Measurements from ENCODE around the gene FOXB2.

DNA sequence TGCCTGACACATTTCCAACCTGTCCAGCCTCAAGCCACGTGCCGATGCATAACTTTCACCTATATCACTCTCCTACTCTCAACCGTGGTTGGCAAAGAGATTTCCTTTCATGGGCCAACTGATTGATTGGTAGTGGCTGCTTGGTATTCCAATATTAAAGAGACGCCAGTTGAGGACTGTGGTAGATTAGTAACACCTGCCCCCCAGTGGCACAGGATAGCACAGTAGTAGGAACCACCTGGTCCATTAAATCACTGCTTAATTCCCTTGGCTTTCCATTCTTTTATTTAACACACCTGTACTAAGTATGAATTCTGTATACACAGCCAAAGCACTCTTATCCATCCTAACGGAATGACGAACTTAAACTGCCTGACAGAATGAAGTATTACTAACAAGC, 19.1 kb upstream of the FOXB2 start:
- TF ChIP-seq, protein P1, sequence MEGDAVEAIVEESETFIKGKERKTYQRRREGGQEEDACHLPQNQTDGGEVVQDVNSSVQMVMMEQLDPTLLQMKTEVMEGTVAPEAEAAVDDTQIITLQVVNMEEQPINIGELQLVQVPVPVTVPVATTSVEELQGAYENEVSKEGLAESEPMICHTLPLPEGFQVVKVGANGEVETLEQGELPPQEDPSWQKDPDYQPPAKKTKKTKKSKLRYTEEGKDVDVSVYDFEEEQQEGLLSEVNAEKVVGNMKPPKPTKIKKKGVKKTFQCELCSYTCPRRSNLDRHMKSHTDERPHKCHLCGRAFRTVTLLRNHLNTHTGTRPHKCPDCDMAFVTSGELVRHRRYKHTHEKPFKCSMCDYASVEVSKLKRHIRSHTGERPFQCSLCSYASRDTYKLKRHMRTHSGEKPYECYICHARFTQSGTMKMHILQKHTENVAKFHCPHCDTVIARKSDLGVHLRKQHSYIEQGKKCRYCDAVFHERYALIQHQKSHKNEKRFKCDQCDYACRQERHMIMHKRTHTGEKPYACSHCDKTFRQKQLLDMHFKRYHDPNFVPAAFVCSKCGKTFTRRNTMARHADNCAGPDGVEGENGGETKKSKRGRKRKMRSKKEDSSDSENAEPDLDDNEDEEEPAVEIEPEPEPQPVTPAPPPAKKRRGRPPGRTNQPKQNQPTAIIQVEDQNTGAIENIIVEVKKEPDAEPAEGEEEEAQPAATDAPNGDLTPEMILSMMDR (IDR thresholded peaks at IDR 0.05; ENCODE audit: poor library complexity, severe bottlenecking), result no peak
- TF ChIP-seq RAD21 (conservative IDR thresholded peaks at IDR 0.05) (no peak), EZH2 (IDR thresholded peaks at IDR 0.05; ENCODE audit: borderline replicate concordance, insufficient read depth, low read length, poor library complexity, severe bottlenecking) (no peak), EP300 (conservative IDR thresholded peaks at IDR 0.05; ENCODE audit: poor library complexity, severe bottlenecking) (no peak)
